OCI-M2 (cell line): ENCODE measurements around the gene SHF.

Experiments
- DNase-seq: peaks from one replicate; lab custom pipeline; 2025; ENCODE audit not compliant: unreplicated experiment; lab: John Stamatoyannopoulos, UW

Gene SHF

DNA sequence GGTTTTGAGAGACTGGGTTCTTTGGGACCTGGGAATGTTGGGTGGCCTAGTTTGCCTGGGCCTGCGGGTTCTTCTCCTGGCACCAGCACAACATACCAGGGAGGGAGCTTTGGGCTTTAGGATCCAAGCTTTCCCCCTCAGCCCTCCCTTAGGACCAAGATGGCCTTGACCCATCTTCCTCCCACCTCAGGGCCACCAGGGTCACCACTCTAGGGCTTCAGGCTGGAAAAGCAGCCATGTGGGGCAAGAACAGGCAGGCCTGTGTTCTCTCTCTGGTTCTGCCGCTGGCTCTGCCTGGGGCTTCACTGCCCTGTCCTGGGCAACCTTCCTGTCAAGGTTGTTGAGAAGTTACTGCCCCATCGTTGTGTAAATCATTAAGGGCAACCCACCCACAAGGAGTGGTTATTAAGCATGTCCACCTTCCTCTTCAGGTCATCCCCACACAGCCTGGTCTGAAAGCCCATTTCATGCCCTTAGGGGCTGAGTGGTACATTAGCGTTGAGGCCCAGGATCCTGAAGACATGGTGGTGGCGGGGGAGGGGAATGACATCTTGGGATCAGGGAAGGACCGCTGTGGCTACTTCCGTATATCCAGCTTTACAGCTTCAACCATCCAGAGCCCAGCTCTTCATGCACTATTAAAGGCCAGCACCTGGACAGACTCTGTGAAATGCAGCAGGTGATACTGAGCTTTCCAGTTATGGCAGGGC, 57.3 kb downstream of the SHF start:
- DNase-seq = no peak

DNA sequence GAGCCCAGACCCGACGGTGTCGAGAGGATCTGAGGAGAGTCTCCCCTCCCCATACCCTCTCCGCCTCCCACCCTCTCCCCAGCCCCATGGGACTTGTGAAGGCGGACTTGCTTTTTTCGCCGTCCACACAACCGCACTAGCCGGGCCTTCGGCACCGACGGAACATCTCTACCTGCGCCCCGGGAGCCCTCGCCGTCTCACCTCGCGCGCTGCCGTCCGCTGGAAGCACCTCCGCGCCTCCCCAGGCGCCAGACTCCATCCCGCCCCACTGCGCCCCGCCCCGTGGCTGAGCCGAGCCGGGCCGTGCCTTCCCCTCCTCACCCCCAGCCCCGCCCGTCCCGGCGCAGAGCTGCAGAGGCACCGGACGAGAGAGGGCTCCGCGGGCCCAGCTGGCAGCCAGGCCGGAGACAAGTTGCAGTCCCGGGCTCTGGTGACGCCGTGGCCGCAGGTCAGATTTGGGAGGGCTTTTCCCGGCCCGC, 58.1 kb downstream of the SHF start, which contains the start of the genes DUOX1 and DUOXA1:
Gene DUOX1 (plus strand): TSS at position 344 of the 479 bp plus-strand sequence. CDS start 1,973 bp downstream, outside the sequence.
Gene DUOXA1 (minus strand): TSS at position 229 of the 479 bp plus-strand sequence. CDS start 6,865 bp downstream, outside the sequence.
- DNase-seq = no peak

DNA sequence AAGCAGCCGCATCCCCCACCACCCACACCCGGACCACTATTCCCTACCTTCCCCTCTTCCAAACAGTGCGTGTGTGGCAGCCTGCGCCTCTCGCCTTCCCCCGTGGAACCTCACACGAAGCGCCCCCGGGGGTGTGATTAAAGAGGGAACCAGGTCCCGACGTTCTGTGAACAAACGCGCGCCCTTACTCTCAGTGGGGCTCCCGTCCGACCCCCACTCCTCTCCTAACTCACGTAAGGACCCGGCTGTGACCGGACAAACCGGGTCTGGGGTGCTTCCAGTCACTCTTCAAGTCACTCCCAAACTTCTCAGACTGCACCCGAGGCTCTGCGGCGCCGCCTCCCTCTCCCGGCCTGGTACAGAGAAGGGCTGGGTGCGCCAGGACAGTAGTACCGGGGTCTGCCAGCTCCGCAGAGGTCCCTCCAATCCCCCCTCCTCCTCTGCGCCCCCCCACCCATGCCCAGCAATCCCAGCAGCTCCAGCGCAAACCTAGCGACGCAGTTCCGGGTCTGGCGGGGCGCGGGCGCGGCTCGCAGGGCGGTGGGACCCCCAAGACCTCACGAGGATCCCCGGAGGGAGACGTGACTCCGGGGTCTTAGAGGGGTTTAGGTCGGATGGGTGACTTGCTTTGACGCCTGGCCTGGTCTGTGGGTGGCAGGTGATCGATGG, 58.7 kb downstream of the SHF start:
- no peak for DNase-seq

DNA sequence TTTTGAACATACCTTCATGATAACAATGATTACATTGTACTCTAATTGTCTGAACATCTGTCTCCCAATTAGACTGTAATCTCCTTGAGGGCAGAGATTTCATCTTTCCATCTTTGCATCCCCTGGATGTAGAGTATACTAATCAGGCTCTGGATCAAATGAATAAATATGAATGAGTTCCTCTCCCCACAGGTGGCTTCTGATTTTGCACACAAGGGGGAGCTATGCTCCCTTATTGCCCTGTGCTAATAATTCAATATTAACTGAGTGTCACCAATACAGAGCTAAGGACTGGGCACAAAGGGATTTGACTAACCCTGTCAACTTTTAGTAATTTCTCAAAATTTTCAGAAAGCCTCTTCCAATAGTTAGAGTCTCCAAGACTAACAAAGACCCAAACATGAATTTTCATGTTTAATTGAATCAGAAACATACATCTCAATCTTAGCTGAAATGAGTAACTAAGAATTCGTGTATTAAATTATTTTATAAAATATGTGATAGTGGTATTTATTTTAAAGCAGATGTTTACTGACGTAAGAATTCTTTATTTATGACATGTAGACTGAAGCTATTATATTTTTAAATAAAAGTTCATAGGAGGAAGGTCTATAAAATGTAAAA, 61.1 kb downstream of the SHF start:
- no peak for DNase-seq

DNA sequence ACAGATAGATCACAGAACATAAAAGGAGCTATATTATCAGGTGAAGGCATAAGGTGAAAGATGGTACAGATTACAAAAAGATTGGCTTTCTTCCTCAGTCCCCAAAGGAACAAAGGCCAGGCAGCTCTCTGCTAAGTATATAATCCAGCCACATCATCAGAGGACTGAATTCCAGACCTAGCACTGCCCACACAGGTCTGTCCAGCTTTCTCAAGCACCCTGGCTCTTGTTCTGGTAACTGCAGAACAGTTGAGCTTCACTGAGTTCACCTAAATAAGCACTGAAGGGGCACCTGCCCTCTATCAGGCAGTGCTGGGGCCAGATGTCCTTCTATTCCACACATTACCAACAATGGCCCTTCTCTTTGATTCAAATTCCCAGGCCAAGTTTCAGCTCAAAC, 64.4 kb downstream of the SHF start:
- DNase-seq = no peak

DNA sequence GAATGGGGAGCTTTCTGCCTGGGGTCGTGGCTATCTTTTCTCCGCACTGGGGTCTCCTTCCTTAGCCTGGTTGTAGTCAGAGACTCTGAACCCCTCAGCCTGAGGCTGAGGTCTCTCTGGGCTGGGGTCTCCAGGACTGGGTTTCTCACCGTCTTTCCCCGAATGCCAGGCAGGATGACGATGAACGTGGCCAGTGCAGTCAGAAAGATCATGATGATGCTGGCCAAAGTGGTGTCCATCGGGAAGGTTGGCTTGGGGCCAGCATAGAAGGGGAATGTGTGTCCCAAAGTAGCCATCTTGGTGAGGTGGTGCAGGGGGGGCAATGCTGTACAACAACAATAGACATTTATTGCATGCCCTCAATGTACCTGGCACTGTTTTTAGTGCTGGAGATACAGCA, 65.0 kb downstream of the SHF start:
- DNase-seq = no peak

DNA sequence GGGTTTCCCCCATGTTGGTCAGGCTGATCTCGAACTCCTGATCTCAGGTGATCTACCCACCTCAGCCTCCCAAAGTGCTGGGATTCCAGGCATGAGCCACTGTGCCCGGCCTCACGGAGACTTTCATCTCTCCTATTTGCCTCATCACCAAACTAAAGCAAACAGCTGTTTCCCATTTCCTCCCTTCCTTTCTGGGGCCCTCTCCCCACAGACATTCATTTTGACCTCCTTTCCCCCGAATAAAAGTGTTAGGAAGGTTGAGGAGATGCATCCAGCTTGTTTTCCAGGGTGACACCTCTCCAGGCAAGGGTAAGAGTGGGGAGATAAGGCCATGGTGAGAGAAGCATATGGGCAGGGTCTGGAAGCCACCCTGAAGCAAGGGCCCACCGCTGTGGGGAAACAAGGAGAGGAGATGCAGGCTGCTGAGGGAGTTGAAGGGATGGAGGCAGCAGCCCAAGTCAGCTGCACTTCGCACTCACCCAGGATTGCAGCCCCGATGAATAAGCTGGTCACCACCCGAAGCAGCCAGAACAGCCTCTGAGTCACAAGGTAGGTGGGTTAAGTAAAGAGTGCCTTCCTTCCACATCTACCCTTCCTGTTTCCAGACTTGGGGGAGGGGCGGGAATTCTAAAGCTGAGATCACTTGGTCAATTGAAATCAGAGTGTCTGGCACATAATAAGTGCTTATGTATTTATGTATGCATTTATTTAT, 65.9 kb downstream of the SHF start:
- DNase-seq = no peak

DNA sequence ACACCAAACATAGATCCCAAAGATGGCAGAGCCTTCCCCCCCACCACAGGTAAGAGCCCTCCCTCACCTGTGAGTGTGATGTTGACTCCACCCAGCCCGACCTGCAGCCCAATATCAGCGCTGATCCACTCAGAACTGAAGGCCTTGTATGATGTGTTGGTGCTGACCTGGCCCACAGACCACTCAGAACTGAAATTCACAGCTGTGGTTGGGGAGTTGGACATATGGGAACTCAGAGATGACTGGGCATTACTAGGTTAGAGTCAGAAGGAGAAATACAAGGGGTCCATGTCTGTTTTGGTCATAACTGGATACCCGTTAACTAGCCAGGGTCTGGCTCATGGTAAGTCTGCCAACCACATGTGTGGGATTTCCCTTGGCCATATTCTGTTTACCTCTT, 66.7 kb downstream of the SHF start:
- no peak for DNase-seq

DNA sequence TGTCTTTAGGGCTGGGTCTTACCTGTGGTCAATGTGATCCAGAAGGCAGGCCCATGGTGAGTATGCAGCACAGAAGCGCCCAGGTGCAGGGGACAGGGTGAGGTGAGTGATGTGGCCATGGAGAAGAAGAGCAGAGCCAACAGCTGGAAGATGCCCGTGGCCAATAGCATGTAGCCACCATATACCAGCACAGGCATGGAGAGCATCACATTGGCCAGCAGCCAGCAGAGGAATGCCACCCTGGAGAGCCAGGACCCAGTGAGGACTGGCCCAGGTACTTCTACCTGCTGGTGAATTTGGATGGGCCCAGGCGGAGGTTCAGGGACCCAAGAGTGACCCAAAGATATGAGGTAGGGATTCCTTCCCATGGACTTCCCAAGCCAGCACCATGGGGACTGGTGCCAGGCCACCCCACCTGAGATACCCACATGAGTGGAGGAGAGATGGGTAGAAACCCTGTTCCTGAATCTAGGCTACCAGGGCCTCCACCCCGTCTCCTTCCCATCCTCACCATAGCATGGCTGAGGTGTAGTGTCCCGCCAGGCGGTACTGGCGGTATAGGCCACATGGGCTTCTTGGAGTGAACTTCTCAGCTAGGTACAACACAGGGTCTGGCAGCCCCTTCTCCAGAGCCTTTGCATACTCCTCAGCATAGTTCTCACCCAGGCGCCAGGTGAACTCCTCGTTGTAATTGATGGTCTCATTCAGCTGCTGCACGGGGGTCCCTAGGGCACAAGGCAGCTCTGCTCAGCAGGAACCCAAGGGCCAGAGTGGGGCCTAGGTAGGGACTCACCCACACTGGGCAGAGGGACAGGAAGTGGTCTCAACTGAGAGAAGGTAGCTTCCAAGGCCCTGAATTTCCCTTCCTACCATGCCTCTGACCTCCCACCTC, 67.4 kb downstream of the SHF start:
- no peak for DNase-seq

DNA sequence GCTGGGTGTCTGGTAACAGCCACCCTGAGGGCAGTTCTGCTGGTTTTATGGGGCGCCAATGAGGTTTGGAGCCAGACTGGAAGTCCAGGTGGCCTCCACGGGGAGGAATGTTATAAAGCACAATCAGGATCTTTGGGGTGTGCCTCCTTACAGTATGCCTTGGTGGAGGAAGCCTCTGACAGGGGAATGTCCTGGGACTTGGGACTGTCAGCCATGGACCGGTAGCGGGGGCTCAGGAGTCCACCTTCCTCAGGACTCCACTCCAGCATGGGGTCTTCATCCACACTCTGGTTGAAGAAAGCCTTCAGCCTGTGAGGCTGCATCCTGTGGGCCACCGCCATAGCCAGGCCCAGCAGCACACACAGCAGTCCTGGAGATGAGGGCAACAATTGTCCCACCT, 68.8 kb downstream of the SHF start:
- DNase-seq = no peak

DNA sequence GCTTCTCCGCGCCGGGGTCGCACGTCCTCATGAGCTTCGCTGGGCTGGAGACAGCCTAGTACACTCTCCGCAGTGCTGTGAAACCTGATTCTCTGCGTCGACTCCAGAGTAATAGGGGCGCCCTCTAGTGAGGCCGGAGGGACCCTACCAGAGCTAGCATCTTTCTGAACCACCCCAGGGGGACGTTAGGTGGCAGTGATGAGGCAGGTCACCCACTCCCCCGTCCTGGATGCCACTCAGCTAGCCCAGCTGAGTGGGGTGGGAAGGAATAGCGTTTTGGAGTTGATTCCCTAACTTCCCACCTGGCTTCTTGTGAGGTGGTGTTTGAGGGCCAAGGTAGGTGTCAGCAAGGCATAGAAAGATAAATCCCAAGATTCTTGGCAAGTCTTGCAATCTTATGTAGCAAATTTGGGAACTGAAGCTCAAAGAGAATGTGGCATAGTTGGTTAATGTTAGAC, 69.6 kb downstream of the SHF start:
- DNase-seq = peak; percentile 50

DNA sequence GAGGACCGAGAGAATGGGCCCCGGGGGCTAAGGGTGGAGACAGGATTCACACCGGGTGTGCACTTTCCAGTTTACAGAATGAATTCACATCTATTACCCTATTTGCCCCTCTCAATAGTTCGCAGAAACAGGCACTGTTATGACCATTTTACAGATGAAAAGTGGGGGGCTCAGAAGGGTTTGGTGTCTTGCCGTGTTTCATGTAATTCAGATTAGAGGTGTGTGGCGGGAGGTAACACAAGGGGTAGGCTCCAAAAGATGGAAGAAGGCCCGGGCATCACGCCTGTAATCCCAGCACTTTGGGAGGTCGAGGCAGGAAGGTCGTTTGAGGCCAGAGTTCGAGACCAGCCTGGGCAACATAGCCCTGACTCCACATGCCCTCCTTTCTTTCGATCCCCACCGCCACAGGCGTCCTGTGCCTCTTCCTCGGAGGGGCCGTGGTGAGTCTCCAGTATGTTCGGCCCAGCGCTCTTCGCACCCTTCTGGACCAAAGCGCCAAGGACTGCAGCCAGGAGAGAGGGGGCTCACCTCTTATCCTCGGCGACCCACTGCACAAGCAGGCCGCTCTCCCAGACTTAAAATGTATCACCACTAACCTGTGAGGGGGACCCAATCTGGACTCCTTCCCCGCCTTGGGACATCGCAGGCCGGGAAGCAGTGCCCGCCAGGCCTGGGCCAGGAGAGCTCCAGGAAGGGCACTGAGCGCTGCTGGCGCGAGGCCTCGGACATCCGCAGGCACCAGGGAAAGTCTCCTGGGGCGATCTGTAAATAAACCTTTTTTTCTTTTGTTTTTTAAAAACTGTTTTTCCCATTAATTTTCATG, 70.2 kb downstream of the SHF start:
- no peak for DNase-seq
